Bronchial epithelial cell (primary cell): Measurements from ENCODE around the gene MILR1. TPM values are rescaled to one million over a fixed set of nuclear protein-coding genes. Genes with fewer than 3 reads are reported as not detected.

Experiments
- DNase-seq: peaks from one replicate; pipeline ENCODE4 v3.0.0-alpha.2; 2010; ENCODE audit warnings: low read depth
- FAIRE-seq: peaks from 2 replicates; lab custom pipeline; 2011; peaks lifted over from hg19 to GRCh38; lab: Jason Lieb, UNC
- H3K27me3 ChIP-seq: 2 replicates; pipeline ENCODE4 v1.5.1; 2011; ENCODE audit warnings: low read length; ENCODE audit not compliant: control insufficient read depth, insufficient read depth
- H3K36me3 ChIP-seq: 2 replicates; pipeline ENCODE4 v1.5.1; 2011; ENCODE audit warnings: low read length; ENCODE audit not compliant: control insufficient read depth, insufficient read depth
- H3K4me3 ChIP-seq: 2 replicates; pipeline ENCODE4 v1.5.1; 2011; ENCODE audit warnings: mild to moderate bottlenecking, low read depth, low read length, control low read depth
- total RNA-seq: library from RNA; depleted of rRNA; stranded (reverse); fragments of >200 nt; gene quantifications from 2 replicates; pipeline ENCODE4 v1.2.1, GENCODE V29; 2014
- TF ChIP-seq, protein P1 (sequence below): IDR thresholded peaks from 2 replicates; pipeline ENCODE4 v1.5.1; 2011; ENCODE audit warnings: mild to moderate bottlenecking, moderate library complexity, low read length, control low read depth, inconsistent platforms; ENCODE audit not compliant: insufficient read depth, severe bottlenecking

MILR1 gene
- total RNA-seq, 1 donor from 2014 or later = 0.79 TPM

DNA sequence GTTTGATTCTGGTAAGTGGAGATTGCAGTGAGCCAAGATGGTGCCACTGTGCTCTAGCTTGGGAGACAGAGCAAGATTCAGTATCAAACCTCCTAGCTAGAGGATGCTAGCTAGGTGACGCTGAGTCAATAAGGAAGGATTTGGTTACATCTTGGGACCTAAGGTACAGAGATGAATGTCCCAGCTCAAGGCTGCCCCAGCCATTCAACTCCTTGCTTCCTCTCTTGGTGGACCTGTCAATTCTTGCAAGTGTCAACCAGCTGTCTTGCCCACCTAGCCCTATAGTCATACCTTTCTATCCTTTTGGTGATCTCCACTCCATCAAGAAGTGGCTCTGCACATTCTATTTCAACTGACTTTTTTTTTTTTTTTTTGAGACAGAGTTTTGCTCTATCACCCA is 1.4 kb upstream of the MILR1 start:
- DNase-seq (no peak), FAIRE-seq (no peak)
- Histone ChIP-seq H3K36me3 (no peaks in the 10 kb centered on the region), H3K4me3 (no peak overlapping the region), H3K27me3 (no peaks in the 10 kb centered on the region)
- TF ChIP-seq, protein P1, sequence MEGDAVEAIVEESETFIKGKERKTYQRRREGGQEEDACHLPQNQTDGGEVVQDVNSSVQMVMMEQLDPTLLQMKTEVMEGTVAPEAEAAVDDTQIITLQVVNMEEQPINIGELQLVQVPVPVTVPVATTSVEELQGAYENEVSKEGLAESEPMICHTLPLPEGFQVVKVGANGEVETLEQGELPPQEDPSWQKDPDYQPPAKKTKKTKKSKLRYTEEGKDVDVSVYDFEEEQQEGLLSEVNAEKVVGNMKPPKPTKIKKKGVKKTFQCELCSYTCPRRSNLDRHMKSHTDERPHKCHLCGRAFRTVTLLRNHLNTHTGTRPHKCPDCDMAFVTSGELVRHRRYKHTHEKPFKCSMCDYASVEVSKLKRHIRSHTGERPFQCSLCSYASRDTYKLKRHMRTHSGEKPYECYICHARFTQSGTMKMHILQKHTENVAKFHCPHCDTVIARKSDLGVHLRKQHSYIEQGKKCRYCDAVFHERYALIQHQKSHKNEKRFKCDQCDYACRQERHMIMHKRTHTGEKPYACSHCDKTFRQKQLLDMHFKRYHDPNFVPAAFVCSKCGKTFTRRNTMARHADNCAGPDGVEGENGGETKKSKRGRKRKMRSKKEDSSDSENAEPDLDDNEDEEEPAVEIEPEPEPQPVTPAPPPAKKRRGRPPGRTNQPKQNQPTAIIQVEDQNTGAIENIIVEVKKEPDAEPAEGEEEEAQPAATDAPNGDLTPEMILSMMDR = no peak

DNA sequence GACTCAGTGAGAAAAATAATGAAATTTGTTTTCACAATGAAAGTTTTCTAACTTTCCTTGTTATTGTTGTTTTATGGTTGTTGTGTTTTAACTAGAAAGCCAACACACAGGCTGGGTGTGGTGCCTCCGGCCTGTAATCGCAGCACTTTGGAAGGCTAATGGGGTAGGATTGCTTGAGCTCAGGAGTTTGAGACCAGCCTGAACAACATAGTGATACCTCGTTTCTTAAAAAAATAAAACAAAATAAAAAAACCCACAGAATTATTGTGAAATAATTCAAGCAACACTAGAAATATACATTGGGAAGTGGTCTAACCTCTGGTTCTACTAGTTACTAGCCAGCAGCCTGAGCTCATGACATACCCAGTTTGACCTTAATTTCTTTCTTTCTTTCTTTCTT is 630 bp downstream of the MILR1 start:
- DNase-seq (no peak), FAIRE-seq (no peak)
- TF ChIP-seq, protein P1 = no peak

DNA sequence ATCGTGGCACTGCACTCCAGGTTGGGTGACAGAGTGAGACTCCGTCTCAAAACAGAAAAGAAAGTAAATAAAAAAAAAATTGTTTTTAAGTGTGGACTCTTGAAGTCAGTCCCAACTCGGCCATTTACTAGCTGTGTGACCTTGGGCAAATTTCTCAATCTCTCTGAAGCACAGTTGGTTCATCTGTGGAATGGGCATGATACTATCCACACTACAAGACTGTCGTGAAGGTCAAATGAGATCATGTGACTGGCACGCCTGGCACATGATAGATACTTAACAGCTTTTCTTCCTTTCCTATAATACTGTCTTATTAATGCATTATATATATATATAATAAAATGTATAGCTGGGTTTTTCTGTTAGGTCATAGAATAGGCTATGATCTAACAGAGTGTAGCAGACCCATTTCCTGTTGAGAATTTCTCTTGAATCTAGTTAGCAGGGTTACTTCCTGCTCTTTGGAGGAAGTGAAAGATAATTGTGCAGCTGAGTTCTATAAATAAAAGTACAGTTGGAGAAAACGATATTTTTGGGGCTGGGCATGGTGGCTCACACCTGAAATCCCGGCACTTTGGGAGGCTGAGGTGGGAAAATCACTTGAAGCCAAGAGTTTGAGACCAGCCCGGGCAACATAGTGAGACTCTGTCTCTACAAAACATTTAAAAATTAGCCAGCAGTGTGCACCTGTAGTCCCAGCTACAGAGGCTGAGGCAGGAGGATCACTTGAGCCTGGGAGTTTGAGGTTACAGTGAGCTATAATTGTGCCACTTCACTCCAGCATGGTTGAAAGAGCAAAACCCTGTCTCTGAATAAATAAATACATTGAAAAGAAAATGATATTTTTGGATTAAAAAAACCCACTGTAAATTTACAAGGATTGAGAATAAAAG is 7.3 kb downstream of the MILR1 start:
- DNase-seq = no peak
- no peak for FAIRE-seq
- H3K4me3 ChIP-seq = no peak overlapping the region
- no peaks in the 10 kb centered on the region for H3K27me3 ChIP-seq
- TF ChIP-seq, protein P1 = no peak
- no peaks in the 10 kb centered on the region for H3K36me3 ChIP-seq

More for the DNA sequence above, 630 bp downstream of the MILR1 start:
- no peaks in the 10 kb centered on the region for H3K27me3 ChIP-seq
- H3K4me3 ChIP-seq = no peak overlapping the region
- no peaks in the 10 kb centered on the region for H3K36me3 ChIP-seq

DNA sequence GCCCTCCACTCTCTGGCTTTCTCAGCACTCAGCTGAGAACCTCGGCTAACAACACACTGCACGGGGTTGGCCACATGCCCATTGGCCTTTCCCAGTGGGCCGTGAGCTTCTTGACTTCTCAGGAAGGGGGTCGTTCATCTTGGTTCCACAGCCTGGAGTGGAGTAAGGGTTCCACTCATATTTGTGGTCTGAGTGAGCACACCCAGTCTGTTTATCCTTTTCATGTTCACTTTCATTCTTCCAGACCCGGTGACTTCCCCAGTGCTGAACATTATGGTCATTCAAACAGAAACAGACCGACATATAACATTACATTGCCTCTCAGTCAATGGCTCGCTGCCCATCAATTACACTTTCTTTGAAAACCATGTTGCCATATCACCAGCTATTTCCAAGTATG is 8.2 kb downstream of the MILR1 start:
- Histone ChIP-seq H3K4me3 (no peak overlapping the region), H3K36me3 (no peaks in the 10 kb centered on the region), H3K27me3 (no peaks in the 10 kb centered on the region)
- TF ChIP-seq, protein P1 = no peak
- DNase-seq = no peak
- no peak for FAIRE-seq

DNA sequence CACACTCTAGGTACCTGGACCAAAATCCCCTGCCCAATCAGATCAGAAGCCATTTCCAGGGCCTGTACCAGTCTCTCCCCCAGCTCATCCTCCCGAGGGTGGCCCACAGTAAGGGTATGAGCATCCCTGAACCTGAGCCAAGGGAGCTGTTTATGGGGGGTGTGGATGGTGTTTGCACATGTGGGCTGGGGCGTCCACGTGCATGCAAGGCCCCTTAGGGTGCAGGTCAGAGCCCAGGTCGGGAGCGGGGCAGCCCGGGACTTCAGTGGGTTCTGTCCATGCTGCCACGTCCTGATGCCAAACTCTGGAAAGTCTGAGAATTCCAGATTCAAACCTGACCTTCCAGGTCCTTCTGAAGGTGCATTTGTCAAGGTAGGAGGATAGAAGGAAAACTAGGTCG is 9.8 kb downstream of the MILR1 start:
- H3K27me3 ChIP-seq = no peaks in the 10 kb centered on the region
- H3K36me3 ChIP-seq = no peaks in the 10 kb centered on the region
- H3K4me3 ChIP-seq = no peak overlapping the region
- FAIRE-seq = no peak
- no peak for DNase-seq
- TF ChIP-seq, protein P1 = no peak
